SK-N-SH (cell line): ENCODE measurements around the gene RGS7. TPM values are rescaled to one million over a fixed set of nuclear protein-coding genes. Genes with fewer than 3 reads are reported as not detected.
"Not testable (repeated sequence)": the region's sequence is repeated elsewhere in the genome, so short reads cannot be mapped to it uniquely, and the experiment has no call there.

Source experiments
- CTCF ChIA-PET: fragments of 300-600, 350-600 bp; formaldehyde crosslinking; extraction: SDS; loops from one replicate; lab custom pipeline; 2021; lab: Yijun Ruan, JAX
- POLR2A ChIA-PET: fragments of 350-600 bp; sonication (Branson Sonifier 250); formaldehyde crosslinking; extraction: SDS; loops from one replicate; lab custom pipeline; 2020; ENCODE audit warnings: antibody characterized with exemption, inconsistent platforms; lab: Yijun Ruan, JAX
- DNase-seq: peaks from one replicate; pipeline ENCODE4 v3.0.0; 2012
- H2AFZ ChIP-seq: fragments of 200-600 bp; sonication (generic); 2 replicates; pipeline ENCODE4 v1.8.1; 2016; ENCODE audit warnings: antibody characterized with exemption, mild to moderate bottlenecking, low read depth
- H3F3A ChIP-seq: fragments of 200-600 bp; sonication (generic); replicated peaks from 2 replicates; pipeline ENCODE3; 2016; ENCODE audit warnings: antibody characterized with exemption, mild to moderate bottlenecking; ENCODE audit not compliant: insufficient read depth
- H3K27ac ChIP-seq, 2 experiments: fragments of 200-500 bp in 1 of 2; fragments of 200-600 bp in 1 of 2; sonication (Bioruptor generic) in 1 of 2; sonication (generic), shearing (Covaris generic) in 1 of 2; 2 replicates each; pipeline versions ENCODE4 v1.5.1 to v1.6.1; 2014 to 2016; ENCODE audit warnings: low read depth in 2 of 2, inconsistent platforms in 1 of 2, low read length in 1 of 2, mild to moderate bottlenecking in 1 of 2, mixed read lengths in 1 of 2
- H3K27me3 ChIP-seq: fragments of 200-600 bp; sonication (generic), shearing (Covaris generic); 2 replicates; pipeline ENCODE4 v1.6.1; 2016; ENCODE audit warnings: mixed run types; ENCODE audit not compliant: insufficient read depth
- H3K36me3 ChIP-seq, 2 experiments: fragments of 200-500 bp in 1 of 2; fragments of 200-600 bp in 1 of 2; sonication (Bioruptor generic) in 1 of 2; sonication (generic) in 1 of 2; replicated peaks in 1 of 2; 2 replicates each; pipeline versions ENCODE3 to v1.5.1; 2014 to 2016; ENCODE audit warnings: low read length in 1 of 2, mild to moderate bottlenecking in 1 of 2; ENCODE audit not compliant: insufficient read depth in 2 of 2, control insufficient read depth in 1 of 2
- H3K4me1 ChIP-seq, 2 experiments: fragments of 200-500 bp in 1 of 2; fragments of 200-600 bp in 1 of 2; sonication (Bioruptor generic) in 1 of 2; sonication (generic), shearing (Covaris generic) in 1 of 2; 2 replicates each; pipeline versions ENCODE4 v1.5.1 to v1.6.1; 2014 to 2016; ENCODE audit warnings: low read depth in 1 of 2, low read length in 1 of 2, mixed run types in 1 of 2; ENCODE audit not compliant: insufficient read depth in 2 of 2, control insufficient read depth in 1 of 2
- H3K4me2 ChIP-seq: fragments of 200-600 bp; sonication (generic), shearing (Covaris generic); 2 replicates; pipeline ENCODE4 v1.6.1; 2017; ENCODE audit warnings: mixed run types
- H3K4me3 ChIP-seq, 2 experiments: fragments of 200-500 bp in 1 of 2; fragments of 200-600 bp in 1 of 2; sonication (Bioruptor generic) in 1 of 2; sonication (generic), shearing (Covaris generic) in 1 of 2; 2 replicates each; pipeline versions ENCODE4 v1.5.1 to v1.8.1; 2014 to 2016; ENCODE audit warnings: low read depth in 2 of 2, inconsistent platforms in 1 of 2, low read length in 1 of 2, mild to moderate bottlenecking in 1 of 2, mixed read lengths in 1 of 2, moderate library complexity in 1 of 2
- H3K79me2 ChIP-seq: fragments of 200-600 bp; sonication (generic); 2 replicates; pipeline ENCODE4 v1.8.1; 2017; ENCODE audit warnings: mild to moderate bottlenecking; ENCODE audit not compliant: insufficient read depth
- H3K9ac ChIP-seq: fragments of 200-600 bp; sonication (generic); 2 replicates; pipeline ENCODE4 v1.6.1; 2017; ENCODE audit warnings: mixed run types
- H3K9me2 ChIP-seq: fragments of 200-600 bp; sonication (generic); 2 replicates; pipeline ENCODE4 v1.6.1; 2017; ENCODE audit warnings: mixed run types
- H3K9me3 ChIP-seq: fragments of 200-600 bp; sonication (generic); 2 replicates; pipeline ENCODE4 v1.6.1; 2017; ENCODE audit warnings: mixed run types, mild to moderate bottlenecking, moderate library complexity
- H4K20me1 ChIP-seq: fragments of 200-600 bp; sonication (generic); 2 replicates; pipeline ENCODE4 v1.6.1; 2017; ENCODE audit warnings: mild to moderate bottlenecking, mixed run types; ENCODE audit not compliant: insufficient read depth
- CHD2 ChIP-seq: fragments of 150-350 bp; IDR thresholded peaks from 2 replicates; pipeline ENCODE4 v1.6.1; 2018; ENCODE audit warnings: low read length; ENCODE audit not compliant: partially characterized antibody
- ELF1 ChIP-seq: IDR thresholded peaks from 2 replicates; pipeline ENCODE4 v1.4.0; 2012
- EP300 ChIP-seq, 2 experiments: IDR thresholded peaks; 2 replicates each; pipeline versions ENCODE4 v1.4.0 to v1.6.1; 2012; ENCODE audit warnings: borderline replicate concordance in 1 of 2, low read depth in 1 of 2, low read length in 1 of 2
- FOXM1 ChIP-seq: IDR thresholded peaks from 2 replicates; pipeline ENCODE4 v1.4.0; 2012; ENCODE audit warnings: low read depth, mild to moderate bottlenecking
- GABPA ChIP-seq: IDR thresholded peaks from 2 replicates; pipeline ENCODE4 v1.4.0; 2012; ENCODE audit warnings: low read depth, mild to moderate bottlenecking
- JUND ChIP-seq: IDR thresholded peaks from 2 replicates; pipeline ENCODE4 v1.4.0; 2012
- NFIC ChIP-seq: IDR thresholded peaks from 2 replicates; pipeline ENCODE4 v1.4.0; 2012; ENCODE audit warnings: borderline replicate concordance
- NRF1 ChIP-seq: IDR thresholded peaks from 2 replicates; pipeline ENCODE4 v1.6.1; 2012; ENCODE audit warnings: low read depth, mild to moderate bottlenecking, low read length
- RAD21 ChIP-seq: IDR thresholded peaks from 2 replicates; pipeline ENCODE4 v1.6.1; 2012; ENCODE audit warnings: mild to moderate bottlenecking, low read length
- RFX5 ChIP-seq: IDR thresholded peaks from 2 replicates; pipeline ENCODE4 v1.6.1; 2012; ENCODE audit warnings: mild to moderate bottlenecking, improper control_type of control experiment, low read length
- RXRA ChIP-seq: IDR thresholded peaks from 2 replicates; pipeline ENCODE4 v1.4.0; 2012; ENCODE audit warnings: low read depth, mild to moderate bottlenecking, borderline replicate concordance
- SIN3A ChIP-seq: IDR thresholded peaks from 2 replicates; pipeline ENCODE4 v1.6.1; 2012; ENCODE audit warnings: low read depth, mild to moderate bottlenecking, low read length, moderate library complexity, borderline replicate concordance
- SMC3 ChIP-seq: IDR thresholded peaks from 2 replicates; pipeline ENCODE4 v1.6.1; 2012; ENCODE audit warnings: low read depth, low read length, improper control_type of control experiment
- TEAD4 ChIP-seq: IDR thresholded peaks from 2 replicates; pipeline ENCODE4 v1.4.0; 2012; ENCODE audit warnings: mild to moderate bottlenecking, borderline replicate concordance; ENCODE audit not compliant: insufficient read depth
- YY1 ChIP-seq: IDR thresholded peaks from 2 replicates; pipeline ENCODE4 v1.4.0; 2012; ENCODE audit warnings: low read depth, mild to moderate bottlenecking
- WGBS: methylation state at CpG from one replicate; pipeline ENCODE4 v1.1.6; 2017; ENCODE audit warnings: low lambda C conversion rate; 5-methylcytosine and 5-hydroxymethylcytosine counted together
- polyA plus RNA-seq, 3 experiments: library from polyadenylated mRNA; depleted of rRNA; stranded (reverse); fragments of >200 nt; gene quantifications; 2 replicates each; pipeline ENCODE4 v1.2.3, GENCODE V29; 2012
- TF ChIP-seq, protein P1 (sequence below): IDR thresholded peaks from 2 replicates; pipeline ENCODE4 v1.4.0; 2012; ENCODE audit warnings: low read depth, borderline replicate concordance
- TF ChIP-seq, protein P2 (sequence below): IDR thresholded peaks from 2 replicates; pipeline ENCODE4 v1.6.1; 2012; ENCODE audit warnings: mild to moderate bottlenecking, low read depth, low read length, moderate library complexity

The RGS7 gene
- polyA plus RNA-seq, 1 of the 3 experiments (the other 2 are of a cell fraction) = 0.36 TPM

DNA sequence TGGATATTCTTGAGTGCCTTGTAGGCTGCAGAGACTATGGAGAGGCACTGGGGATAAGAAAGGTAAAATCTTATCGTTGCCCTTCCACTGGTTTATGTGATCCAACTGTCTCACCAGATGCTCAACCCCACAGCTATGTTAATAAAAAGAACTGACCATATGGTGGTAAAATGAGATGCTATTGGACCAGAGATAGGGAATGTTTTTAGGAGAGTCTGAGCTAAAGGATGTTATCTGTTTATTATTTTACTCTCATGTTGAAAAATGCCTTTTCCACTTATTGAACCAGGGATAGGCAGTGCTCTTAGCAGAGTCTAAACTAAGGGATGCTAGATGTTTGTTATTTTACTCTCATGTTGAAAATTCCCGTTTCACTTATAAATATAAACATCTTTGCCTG is 572.2 kb downstream of the RGS7 start:
- WGBS = 52% methylated on average over 2 of the region's 2 CpGs
- Histone ChIP-seq H4K20me1 (no peaks in the 10 kb centered on the region), H3K4me2 (no peak overlapping the region), H3F3A (no peaks in the 10 kb centered on the region), H3K27ac (no peak overlapping the region), H3K4me3 (no peak overlapping the region), H3K9ac (no peak overlapping the region), H3K4me1 (no peaks in the 10 kb centered on the region; a peak in 1 of 4 replicates), H3K27me3 (no peaks in the 10 kb centered on the region), H2AFZ (no peak overlapping the region), H3K9me2 (no peaks in the 10 kb centered on the region), H3K9me3 (no peaks in the 10 kb centered on the region), H3K79me2 (no peaks in the 10 kb centered on the region), H3K36me3 (no peaks in the 10 kb centered on the region)
- POLR2A ChIA-PET = no interaction called here
- no peak for TF ChIP-seq SMC3
- TF ChIP-seq YY1 = no peak
- TF ChIP-seq RXRA = no peak
- TF ChIP-seq EP300 (IDR thresholded peaks at IDR 0.05; ENCODE audit: borderline replicate concordance in 1 of 2, low read depth in 1 of 2, low read length in 1 of 2) = no peak
- TF ChIP-seq, protein P1, sequence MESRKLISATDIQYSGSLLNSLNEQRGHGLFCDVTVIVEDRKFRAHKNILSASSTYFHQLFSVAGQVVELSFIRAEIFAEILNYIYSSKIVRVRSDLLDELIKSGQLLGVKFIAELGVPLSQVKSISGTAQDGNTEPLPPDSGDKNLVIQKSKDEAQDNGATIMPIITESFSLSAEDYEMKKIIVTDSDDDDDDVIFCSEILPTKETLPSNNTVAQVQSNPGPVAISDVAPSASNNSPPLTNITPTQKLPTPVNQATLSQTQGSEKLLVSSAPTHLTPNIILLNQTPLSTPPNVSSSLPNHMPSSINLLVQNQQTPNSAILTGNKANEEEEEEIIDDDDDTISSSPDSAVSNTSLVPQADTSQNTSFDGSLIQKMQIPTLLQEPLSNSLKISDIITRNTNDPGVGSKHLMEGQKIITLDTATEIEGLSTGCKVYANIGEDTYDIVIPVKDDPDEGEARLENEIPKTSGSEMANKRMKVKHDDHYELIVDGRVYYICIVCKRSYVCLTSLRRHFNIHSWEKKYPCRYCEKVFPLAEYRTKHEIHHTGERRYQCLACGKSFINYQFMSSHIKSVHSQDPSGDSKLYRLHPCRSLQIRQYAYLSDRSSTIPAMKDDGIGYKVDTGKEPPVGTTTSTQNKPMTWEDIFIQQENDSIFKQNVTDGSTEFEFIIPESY = no peak
- no peak for TF ChIP-seq FOXM1
- TF ChIP-seq NRF1 = no peak
- TF ChIP-seq TEAD4 = no peak
- CTCF ChIA-PET = no interaction called here
- DNase-seq = no peak

DNA sequence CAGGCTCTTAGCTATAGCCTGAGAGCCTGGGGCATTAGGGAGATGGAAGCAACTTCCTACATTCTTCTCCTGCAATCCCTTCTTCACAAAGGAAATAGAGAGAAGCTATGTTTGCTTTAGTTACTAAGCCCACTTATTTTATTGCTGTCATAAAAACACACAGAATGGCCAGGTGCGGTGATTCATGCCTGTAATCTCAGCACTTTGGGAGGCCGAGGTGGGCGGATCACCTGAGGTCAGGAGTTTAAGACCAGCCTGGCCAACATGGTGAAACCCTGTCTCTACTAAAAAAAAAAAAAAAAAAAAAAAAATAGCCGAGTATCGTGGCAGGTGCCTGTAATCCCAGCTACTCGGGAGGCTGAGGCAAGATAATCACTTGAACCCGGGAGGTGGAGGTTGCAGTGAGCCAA is 573.3 kb downstream of the RGS7 start:
- DNase-seq, H3K4me3 ChIP-seq, H4K20me1 ChIP-seq, H3K9ac ChIP-seq, H3K79me2 ChIP-seq, H3K36me3 ChIP-seq, POLR2A ChIA-PET, H2AFZ ChIP-seq, H3K27me3 ChIP-seq, H3K4me1 ChIP-seq, H3K9me3 ChIP-seq, H3K9me2 ChIP-seq, H3K4me2 ChIP-seq, H3K27ac ChIP-seq, H3F3A ChIP-seq: not testable (repeated sequence)
- 82% methylated on average over 7 of the region's 7 CpGs for WGBS
- CTCF ChIA-PET = interaction anchor here (0.6 kb wide), 1 partner anchor 678 kb away, joined by 3 read pairs; no protein-coding TSS in a partner anchor

DNA sequence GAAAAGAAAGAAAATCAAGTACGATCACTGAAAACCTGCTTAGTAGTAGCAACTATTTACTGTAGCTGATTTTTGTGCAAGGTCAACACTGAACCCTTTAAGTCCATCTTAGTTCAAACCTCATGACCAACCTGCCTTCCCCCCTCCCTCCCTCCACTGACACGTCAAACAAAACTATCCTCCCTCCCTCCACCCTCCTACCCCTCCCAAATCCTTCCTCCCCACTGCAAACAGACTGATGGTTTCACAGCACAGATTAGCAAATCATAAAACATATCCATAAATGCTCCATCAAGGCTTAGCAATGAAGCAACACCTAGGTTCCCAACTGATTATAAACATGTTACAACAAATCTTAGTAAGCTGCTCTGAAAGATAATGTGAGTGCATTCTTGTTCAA is 580.8 kb downstream of the RGS7 start:
- H3K9me2 ChIP-seq = no peaks in the 10 kb centered on the region
- no peak overlapping the region for H3K9ac ChIP-seq
- no peak overlapping the region for H3K27ac ChIP-seq
- H3K27me3 ChIP-seq = no peaks in the 10 kb centered on the region
- POLR2A ChIA-PET = no interaction called here
- CTCF ChIA-PET = no interaction called here
- no peak overlapping the region for H3K4me3 ChIP-seq
- no peak overlapping the region for H2AFZ ChIP-seq
- H3K4me1 ChIP-seq = no peaks in the 10 kb centered on the region
- WGBS = 76% methylated on average over 2 of the region's 2 CpGs
- H3K9me3 ChIP-seq = no peaks in the 10 kb centered on the region
- H3F3A ChIP-seq = no peaks in the 10 kb centered on the region
- H3K36me3 ChIP-seq = no peaks in the 10 kb centered on the region
- DNase-seq = no peak
- no peaks in the 10 kb centered on the region for H3K79me2 ChIP-seq
- no peaks in the 10 kb centered on the region for H4K20me1 ChIP-seq
- H3K4me2 ChIP-seq = no peak overlapping the region
- no peak for TF ChIP-seq RFX5
- TF ChIP-seq RAD21 = no peak
- TF ChIP-seq, protein P1 = no peak
- TF ChIP-seq JUND = no peak
- TF ChIP-seq NFIC = no peak
- no peak for TF ChIP-seq SIN3A
- TF ChIP-seq, protein P2, sequence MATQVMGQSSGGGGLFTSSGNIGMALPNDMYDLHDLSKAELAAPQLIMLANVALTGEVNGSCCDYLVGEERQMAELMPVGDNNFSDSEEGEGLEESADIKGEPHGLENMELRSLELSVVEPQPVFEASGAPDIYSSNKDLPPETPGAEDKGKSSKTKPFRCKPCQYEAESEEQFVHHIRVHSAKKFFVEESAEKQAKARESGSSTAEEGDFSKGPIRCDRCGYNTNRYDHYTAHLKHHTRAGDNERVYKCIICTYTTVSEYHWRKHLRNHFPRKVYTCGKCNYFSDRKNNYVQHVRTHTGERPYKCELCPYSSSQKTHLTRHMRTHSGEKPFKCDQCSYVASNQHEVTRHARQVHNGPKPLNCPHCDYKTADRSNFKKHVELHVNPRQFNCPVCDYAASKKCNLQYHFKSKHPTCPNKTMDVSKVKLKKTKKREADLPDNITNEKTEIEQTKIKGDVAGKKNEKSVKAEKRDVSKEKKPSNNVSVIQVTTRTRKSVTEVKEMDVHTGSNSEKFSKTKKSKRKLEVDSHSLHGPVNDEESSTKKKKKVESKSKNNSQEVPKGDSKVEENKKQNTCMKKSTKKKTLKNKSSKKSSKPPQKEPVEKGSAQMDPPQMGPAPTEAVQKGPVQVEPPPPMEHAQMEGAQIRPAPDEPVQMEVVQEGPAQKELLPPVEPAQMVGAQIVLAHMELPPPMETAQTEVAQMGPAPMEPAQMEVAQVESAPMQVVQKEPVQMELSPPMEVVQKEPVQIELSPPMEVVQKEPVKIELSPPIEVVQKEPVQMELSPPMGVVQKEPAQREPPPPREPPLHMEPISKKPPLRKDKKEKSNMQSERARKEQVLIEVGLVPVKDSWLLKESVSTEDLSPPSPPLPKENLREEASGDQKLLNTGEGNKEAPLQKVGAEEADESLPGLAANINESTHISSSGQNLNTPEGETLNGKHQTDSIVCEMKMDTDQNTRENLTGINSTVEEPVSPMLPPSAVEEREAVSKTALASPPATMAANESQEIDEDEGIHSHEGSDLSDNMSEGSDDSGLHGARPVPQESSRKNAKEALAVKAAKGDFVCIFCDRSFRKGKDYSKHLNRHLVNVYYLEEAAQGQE = no peak
- no peak for TF ChIP-seq ELF1
- no peak for TF ChIP-seq GABPA
- no peak for TF ChIP-seq FOXM1
- TF ChIP-seq CHD2 = no peak
